Sigmoid colon (tissue), 7 donors: Measurements from ENCODE around the gene PCDHGB5. TPM values are rescaled to one million over a fixed set of nuclear protein-coding genes. Genes with fewer than 3 reads are reported as not detected.
A peak's percentile ranks its signal among the peaks of the same experiment; 100 is the strongest.
"Not testable (repeated sequence)": the region's sequence is repeated elsewhere in the genome, so short reads cannot be mapped to it uniquely, and the experiment has no call there.

ENCODE experiments used
- DNase-seq: peaks from one replicate; pipeline ENCODE4 v3.0.0-alpha.2; 2019
- H3K27ac ChIP-seq, 4 donors: fragments of 200-600 bp; sonication (generic); one replicate each; pipeline ENCODE4 v1.5.1; 2016 to 2019; ENCODE audit warnings: mild to moderate bottlenecking in 1 of 4
- H3K27me3 ChIP-seq, 3 donors: fragments of 200-600 bp; sonication (generic); one replicate each; pipeline ENCODE4 v1.5.1; 2019; ENCODE audit warnings: mild to moderate bottlenecking in 1 of 3
- H3K36me3 ChIP-seq, 4 donors: fragments of 200-600 bp; sonication (generic); one replicate each; pipeline ENCODE4 v1.5.1; 2016 to 2019
- H3K4me1 ChIP-seq, 4 donors: fragments of 200-600 bp; sonication (generic); one replicate each; pipeline ENCODE4 v1.5.1; 2017 to 2019
- H3K4me3 ChIP-seq, 4 donors: fragments of 200-600 bp; sonication (generic); one replicate each; pipeline ENCODE4 v1.5.1; 2017 to 2019; ENCODE audit warnings: mild to moderate bottlenecking in 2 of 4, moderate library complexity in 1 of 4
- H3K9me3 ChIP-seq, 4 donors: fragments of 200-600 bp in 3 of 4; sonication (generic) in 3 of 4; one replicate each; pipeline versions ENCODE4 v1.5.1 to v1.6.1; 2013 to 2019
- CTCF ChIP-seq, 4 experiments: fragments of 450-650 bp in 3 of 4; fragments of 200-600 bp in 1 of 4; IDR thresholded peaks; one replicate each; pipeline ENCODE4 v1.5.1; 2016 to 2019; ENCODE audit warnings: antibody characterized with exemption in 4 of 4, mild to moderate bottlenecking in 3 of 4, moderate library complexity in 2 of 4
- EP300 ChIP-seq, 4 donors: sonication (generic); formaldehyde crosslinking; IDR thresholded peaks; one replicate each; pipeline ENCODE4 v1.6.1; 2017; ENCODE audit warnings: antibody characterized with exemption in 4 of 4
- POLR2A ChIP-seq, 2 donors: fragments of 450-650 bp; IDR thresholded peaks; one replicate each; pipeline ENCODE4 v1.6.1; 2016; ENCODE audit warnings: antibody characterized with exemption in 2 of 2, mild to moderate bottlenecking in 2 of 2, moderate library complexity in 2 of 2
- POLR2AphosphoS5 ChIP-seq, 4 donors: sonication (generic); formaldehyde crosslinking; IDR thresholded peaks; one replicate each; pipeline ENCODE4 v1.6.1; 2017; ENCODE audit warnings: antibody characterized with exemption in 4 of 4
- WGBS, 2 donors: extraction: QIAGEN DNeasy Blood & Tissue Kit; methylation state at CpG; one replicate each; pipeline ENCODE4 v1.1.7; 2013; 5-methylcytosine and 5-hydroxymethylcytosine counted together
- intact Hi-C: fragments of 100-400 bp; cut with DNase I; formaldehyde crosslinking; loops from one replicate; pipeline ENCODE4 v1.15.1; 2023
- polyA plus RNA-seq, 3 donors: library from polyadenylated mRNA; stranded (reverse); fragments of 200-250 nt; gene quantifications; one replicate each; pipeline ENCODE4 v1.2.3, GENCODE V29; 2013
- total RNA-seq, 4 donors: library from RNA; depleted of rRNA; stranded (reverse); fragments of >200 nt; gene quantifications; one replicate each; pipeline ENCODE4 v1.1.0, GENCODE V29; 2016
- donor health status: healthy with polysubstance abuse.
- donor health status: Bipolar disorder and iron deficiency.
- donor health status: healthy.

Gene PCDHGB5
- total and polyA plus RNA-seq, 7 donors, result 0.23 to 16.6 (median 10.2) TPM; not detected in 1

DNA sequence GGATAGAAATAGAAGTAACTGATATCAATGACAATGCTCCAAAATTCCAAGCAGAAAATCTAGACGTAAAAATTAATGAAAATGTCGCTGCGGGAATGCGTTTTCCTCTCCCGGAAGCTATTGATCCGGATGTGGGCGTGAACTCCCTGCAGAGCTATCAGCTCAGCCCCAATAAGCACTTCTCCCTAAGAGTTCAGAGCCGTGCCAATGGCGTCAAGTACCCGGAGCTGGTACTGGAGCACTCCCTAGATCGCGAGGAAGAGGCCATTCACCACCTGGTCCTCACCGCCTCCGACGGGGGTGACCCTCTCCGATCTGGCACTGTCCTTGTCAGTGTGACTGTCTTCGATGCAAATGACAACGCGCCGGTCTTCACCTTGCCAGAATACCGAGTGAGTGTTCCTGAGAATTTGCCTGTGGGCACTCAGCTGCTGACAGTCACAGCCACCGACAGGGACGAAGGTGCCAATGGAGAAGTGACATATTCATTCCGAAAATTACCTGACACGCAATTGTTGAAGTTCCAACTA is 15.9 kb downstream of the PCDHGB5 start:
- Histone ChIP-seq H3K27me3 (no peaks in the 10 kb centered on the region), H3K27ac (no peak overlapping the region)

GRCh38 chr5:141414548-141415274 is 17.0 kb downstream of the PCDHGB5 start:
- H3K9me3 ChIP-seq, result peaks cover 42 to 88% (median 71%) of the 10 kb centered on the region in 4 donors
- intact Hi-C loops, result loop anchor here (5.0 kb wide), 2 partner anchors 63 to 143 kb away; partner anchors contain the start of gene PCDHGC3
- H3K4me1 ChIP-seq, H3K4me3 ChIP-seq, H3K27ac ChIP-seq, H3K27me3 ChIP-seq, DNase-seq: not testable (repeated sequence)
- H3K36me3 ChIP-seq, result peaks cover 0 to 11% (median 0%) of the 10 kb centered on the region in 4 donors
- 36 to 66% methylated on average over 46 of the region's 46 CpGs for WGBS, 2 donors

More for the DNA sequence above, 15.9 kb downstream of the PCDHGB5 start:
- 16 to 38% methylated on average over 25 of the region's 25 CpGs for WGBS, 2 donors
- Histone ChIP-seq H3K36me3 (peaks cover 0 to 11% (median 0%) of the 10 kb centered on the region in 4 donors), H3K4me1 (peaks cover 0 to 4% (median 0%) of the 10 kb centered on the region in 4 donors), H3K9me3 (peaks cover 42 to 88% (median 72%) of the 10 kb centered on the region in 4 donors), H3K4me3 (peak overlapping the region in 3 of 4 donors; percentile 8 to 23 (median 19))
- DNase-seq, result peak; percentile 48
- intact Hi-C loops, result no loop called here
- TF ChIP-seq POLR2A (IDR thresholded peaks at IDR 0.05), result no peak
- no peak for TF ChIP-seq EP300 (IDR thresholded peaks at IDR 0.05)
- TF ChIP-seq POLR2AphosphoS5 (IDR thresholded peaks at IDR 0.05), result no peak
- TF ChIP-seq CTCF (IDR thresholded peaks at IDR 0.05), result no peak

GRCh38 chr5:141415275-141415618 is 17.5 kb downstream of the PCDHGB5 start:
- Histone ChIP-seq H3K9me3 (peaks cover 42 to 88% (median 71%) of the 10 kb centered on the region in 4 donors), H3K36me3 (peaks cover 0 to 11% (median 0%) of the 10 kb centered on the region in 4 donors)
- not testable (repeated sequence) for DNase-seq, H3K4me1 ChIP-seq, H3K4me3 ChIP-seq, H3K27ac ChIP-seq, H3K27me3 ChIP-seq
- WGBS, 2 donors, result 28 to 64% methylated on average over 24 of the region's 24 CpGs
- intact Hi-C loops, result loop anchor here (5.0 kb wide), 2 partner anchors 62 to 142 kb away; partner anchors contain the start of gene PCDHGC3

DNA sequence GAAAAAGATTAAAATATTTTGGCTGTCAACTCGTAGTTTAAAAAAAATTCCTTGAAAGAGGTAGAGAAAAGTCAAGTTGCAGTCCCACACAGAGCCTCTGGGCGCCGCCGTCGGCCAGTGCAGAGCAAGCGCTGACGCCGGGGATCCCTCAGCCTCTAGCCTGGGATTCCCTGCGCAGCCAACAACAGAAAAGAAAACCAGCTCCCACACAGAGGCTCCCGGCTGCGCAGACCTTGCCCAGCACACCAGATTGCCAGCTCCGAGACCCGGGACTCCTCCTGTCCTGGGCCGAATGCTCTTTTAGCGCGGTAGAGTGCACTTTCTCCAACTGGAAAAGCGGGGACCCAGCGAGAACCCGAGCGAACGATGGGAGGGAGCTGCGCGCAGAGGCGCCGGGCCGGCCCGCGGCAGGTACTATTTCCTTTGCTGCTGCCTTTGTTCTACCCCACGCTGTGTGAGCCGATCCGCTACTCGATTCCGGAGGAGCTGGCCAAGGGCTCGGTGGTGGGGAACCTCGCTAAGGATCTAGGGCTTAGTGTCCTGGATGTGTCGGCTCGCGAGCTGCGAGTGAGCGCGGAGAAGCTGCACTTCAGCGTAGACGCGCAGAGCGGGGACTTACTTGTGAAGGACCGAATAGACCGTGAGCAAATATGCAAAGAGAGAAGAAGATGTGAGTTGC is 19.9 kb downstream of the PCDHGB5 start, which contains the start of gene PCDHGB7:
TSS of gene PCDHGB7 (plus strand) at position 184 of the 679 bp plus-strand sequence. CDS start at position 367, 183 bp downstream.
- H3K36me3 ChIP-seq, H3K27me3 ChIP-seq, H3K4me1 ChIP-seq: not testable (repeated sequence)
- Histone ChIP-seq H3K4me3 (peak within 1 kb of the TSS; percentile 27 to 44 (median 39)), H3K27ac (peak within 1 kb of the TSS; percentile 45 to 61 (median 55)), H3K9me3 (peaks cover 59 to 92% (median 81%) of the 10 kb centered on the region in 4 donors)
- peak; percentile 43 to 51 (median 46) for TF ChIP-seq CTCF (IDR thresholded peaks at IDR 0.05)
- intact Hi-C loops, result loop anchor here (5.0 kb wide), 2 partner anchors 60 to 140 kb away; partner anchors contain the start of gene PCDHGC3
- DNase-seq, result peak; percentile 86
- WGBS, 2 donors, result 8 to 47% methylated on average over 47 of the region's 47 CpGs

DNA sequence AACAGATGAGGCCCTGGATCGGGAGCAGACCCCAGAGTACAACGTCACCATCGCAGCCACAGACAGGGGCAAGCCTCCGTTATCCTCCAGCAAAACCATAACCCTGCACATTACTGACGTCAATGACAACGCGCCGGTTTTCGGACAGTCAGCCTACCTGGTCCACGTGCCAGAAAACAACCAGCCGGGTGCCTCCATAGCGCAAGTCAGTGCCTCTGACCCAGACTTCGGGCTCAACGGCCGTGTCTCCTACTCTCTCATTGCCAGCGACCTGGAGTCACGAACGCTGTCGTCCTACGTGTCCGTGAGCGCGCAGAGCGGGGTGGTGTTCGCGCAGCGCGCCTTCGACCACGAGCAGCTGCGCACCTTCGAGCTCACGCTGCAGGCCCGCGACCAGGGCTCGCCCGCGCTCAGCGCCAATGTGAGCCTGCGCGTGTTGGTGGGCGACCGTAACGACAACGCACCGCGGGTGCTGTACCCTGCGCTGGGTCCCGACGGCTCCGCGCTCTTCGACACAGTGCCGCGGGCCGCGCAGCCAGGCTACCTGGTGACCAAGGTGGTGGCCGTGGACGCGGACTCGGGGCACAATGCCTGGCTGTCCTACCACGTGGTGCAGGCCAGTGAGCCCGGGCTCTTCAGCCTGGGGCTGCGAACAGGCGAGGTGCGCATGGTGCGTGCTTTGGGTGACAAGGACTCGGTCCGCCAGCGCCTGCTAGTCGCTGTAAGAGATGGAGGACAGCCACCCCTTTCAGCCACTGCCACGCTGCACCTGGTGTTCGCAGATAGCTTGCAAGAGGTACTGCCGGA is 21.5 kb downstream of the PCDHGB5 start:
- DNase-seq, result no peak
- WGBS, 2 donors, result 37 to 71% methylated on average over 74 of the region's 74 CpGs
- no peaks in the 10 kb centered on the region for H3K27me3 ChIP-seq
- peaks cover 0 to 4% (median 2%) of the 10 kb centered on the region in 4 donors for H3K4me1 ChIP-seq
- no peaks in the 10 kb centered on the region for H3K36me3 ChIP-seq
- H3K27ac ChIP-seq, result no peak overlapping the region
- TF ChIP-seq CTCF (IDR thresholded peaks at IDR 0.05), result no peak
- TF ChIP-seq EP300 (IDR thresholded peaks at IDR 0.05), result no peak
- TF ChIP-seq POLR2A (IDR thresholded peaks at IDR 0.05), result no peak
- no peak for TF ChIP-seq POLR2AphosphoS5 (IDR thresholded peaks at IDR 0.05)
- intact Hi-C loops, result loop anchor here (5.0 kb wide), 2 partner anchors 58 to 138 kb away; partner anchors contain the start of gene PCDHGC3
- no peak overlapping the region for H3K4me3 ChIP-seq
- H3K9me3 ChIP-seq, result peaks cover 58 to 90% (median 81%) of the 10 kb centered on the region in 4 donors
